Measurements from ENCODE around the gene PRPF31. TPM values are rescaled to one million over a fixed set of nuclear protein-coding genes. Genes with fewer than 3 reads are reported as not detected.

Gene PRPF31
- total RNA-seq, 1 donor from 2014 or later: 25.3 TPM

GRCh38 chr19:54106716-54107115 is 8.8 kb upstream of the PRPF31 start:
- FAIRE-seq (no peak), DNase-seq (ENCODE audit: low spot score in 2 of 2) (no peak)

- DNase-seq (ENCODE audit: low spot score in 2 of 2) (no peak), FAIRE-seq (no peak)
These were observed 7.6 kb upstream of the PRPF31 start for GRCh38 chr19:54107876-54108490.

GRCh38 chr19:54108496-54108895 is 7.1 kb upstream of the PRPF31 start:
- no peak for DNase-seq (ENCODE audit: low spot score in 2 of 2)
- no peak for FAIRE-seq

GRCh38 chr19:54109651-54110050 is 5.9 kb upstream of the PRPF31 start:
- DNase-seq (ENCODE audit: low spot score in 2 of 2): no peak
- no peak for FAIRE-seq

GRCh38 chr19:54114340-54115108 is 1.0 kb upstream of the PRPF31 start:
- no peak for FAIRE-seq
- no peak for DNase-seq (ENCODE audit: low spot score in 2 of 2)

GRCh38 chr19:54121259-54121658 is 5.7 kb downstream of the PRPF31 start:
- DNase-seq (ENCODE audit: low spot score in 2 of 2): no peak
- no peak for FAIRE-seq

GRCh38 chr19:54123682-54124081 is 8.1 kb downstream of the PRPF31 start:
- no peak for DNase-seq (ENCODE audit: low spot score in 2 of 2)
- FAIRE-seq: no peak

GRCh38 chr19:54124393-54124792 is 8.8 kb downstream of the PRPF31 start:
- no peak for DNase-seq (ENCODE audit: low spot score in 2 of 2)
- FAIRE-seq: no peak

GRCh38 chr19:54125713-54126112 is 10.2 kb downstream of the PRPF31 start:
- FAIRE-seq (no peak), DNase-seq (ENCODE audit: low spot score in 2 of 2) (no peak)

- FAIRE-seq (no peak), DNase-seq (ENCODE audit: low spot score in 2 of 2) (no peak)
These were observed 12.3 kb downstream of the PRPF31 start for GRCh38 chr19:54127688-54128440.

GRCh38 chr19:54128441-54128725 is 12.8 kb downstream of the PRPF31 start:
- no peak for DNase-seq (ENCODE audit: low spot score in 2 of 2)
- no peak for FAIRE-seq

- FAIRE-seq (no peak), DNase-seq (ENCODE audit: low spot score in 2 of 2) (no peak)
These were observed 13.5 kb downstream of the PRPF31 start for GRCh38 chr19:54128796-54129616.

GRCh38 chr19:54129617-54129996 is 14.1 kb downstream of the PRPF31 start:
- FAIRE-seq (no peak), DNase-seq (ENCODE audit: low spot score in 2 of 2) (no peak)

GRCh38 chr19:54133312-54133956 is 17.9 kb downstream of the PRPF31 start:
- no peak for FAIRE-seq
- DNase-seq (ENCODE audit: low spot score in 2 of 2): no peak

- DNase-seq (ENCODE audit: low spot score in 2 of 2): no peak
- no peak for FAIRE-seq
These were observed 18.5 kb downstream of the PRPF31 start for GRCh38 chr19:54133957-54134590.

GRCh38 chr19:54136086-54136863 is 20.7 kb downstream of the PRPF31 start:
- FAIRE-seq (no peak), DNase-seq (ENCODE audit: low spot score in 2 of 2) (no peak)

- DNase-seq (ENCODE audit: low spot score in 2 of 2) (peak; percentile 100), FAIRE-seq (peak; percentile 100)
These were observed 21.5 kb downstream of the PRPF31 start for GRCh38 chr19:54136864-54137698.
